ENCODE measurements around the gene RGS3.

Gene RGS3

DNA sequence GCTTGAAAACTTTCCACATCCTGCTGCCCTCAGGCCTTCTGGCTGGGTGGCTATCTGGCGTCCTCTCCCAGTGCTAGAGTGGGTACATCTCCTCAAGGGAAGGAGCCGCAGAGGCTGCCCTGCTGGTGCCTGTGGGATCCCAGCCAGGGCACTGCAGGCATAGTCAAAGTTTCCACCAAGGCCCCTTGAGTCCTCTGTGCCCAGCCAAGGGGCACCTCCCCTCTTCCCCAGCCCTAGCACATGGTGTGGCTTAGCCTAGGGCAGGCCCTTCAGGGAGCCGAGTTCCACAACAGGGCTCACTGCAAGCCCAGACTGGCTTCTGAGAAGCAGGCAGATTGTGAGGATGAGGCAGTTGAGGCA, 103.2 kb downstream of the RGS3 start:
- Histone ChIP-seq H3K27me3 (replicated peaks) (no peaks in the 10 kb centered on the region), H3K27ac (no peak overlapping the region), H3K4me3 (ENCODE audit: low read depth, low read length) (no peak overlapping the region), H3K36me3 (replicated peaks) (no peaks in the 10 kb centered on the region)
- in situ Hi-C loops (cut with HindIII; ENCODE audit: low pct_ligation_motif_present, low sequenced_read_pairs) = no loop called here
- TF ChIP-seq, protein P1, sequence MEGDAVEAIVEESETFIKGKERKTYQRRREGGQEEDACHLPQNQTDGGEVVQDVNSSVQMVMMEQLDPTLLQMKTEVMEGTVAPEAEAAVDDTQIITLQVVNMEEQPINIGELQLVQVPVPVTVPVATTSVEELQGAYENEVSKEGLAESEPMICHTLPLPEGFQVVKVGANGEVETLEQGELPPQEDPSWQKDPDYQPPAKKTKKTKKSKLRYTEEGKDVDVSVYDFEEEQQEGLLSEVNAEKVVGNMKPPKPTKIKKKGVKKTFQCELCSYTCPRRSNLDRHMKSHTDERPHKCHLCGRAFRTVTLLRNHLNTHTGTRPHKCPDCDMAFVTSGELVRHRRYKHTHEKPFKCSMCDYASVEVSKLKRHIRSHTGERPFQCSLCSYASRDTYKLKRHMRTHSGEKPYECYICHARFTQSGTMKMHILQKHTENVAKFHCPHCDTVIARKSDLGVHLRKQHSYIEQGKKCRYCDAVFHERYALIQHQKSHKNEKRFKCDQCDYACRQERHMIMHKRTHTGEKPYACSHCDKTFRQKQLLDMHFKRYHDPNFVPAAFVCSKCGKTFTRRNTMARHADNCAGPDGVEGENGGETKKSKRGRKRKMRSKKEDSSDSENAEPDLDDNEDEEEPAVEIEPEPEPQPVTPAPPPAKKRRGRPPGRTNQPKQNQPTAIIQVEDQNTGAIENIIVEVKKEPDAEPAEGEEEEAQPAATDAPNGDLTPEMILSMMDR (IDR thresholded peaks at IDR 0.05; ENCODE audit: low read depth, low read length, missing control alignments) = no peak
- DNase-seq = no peak

DNA sequence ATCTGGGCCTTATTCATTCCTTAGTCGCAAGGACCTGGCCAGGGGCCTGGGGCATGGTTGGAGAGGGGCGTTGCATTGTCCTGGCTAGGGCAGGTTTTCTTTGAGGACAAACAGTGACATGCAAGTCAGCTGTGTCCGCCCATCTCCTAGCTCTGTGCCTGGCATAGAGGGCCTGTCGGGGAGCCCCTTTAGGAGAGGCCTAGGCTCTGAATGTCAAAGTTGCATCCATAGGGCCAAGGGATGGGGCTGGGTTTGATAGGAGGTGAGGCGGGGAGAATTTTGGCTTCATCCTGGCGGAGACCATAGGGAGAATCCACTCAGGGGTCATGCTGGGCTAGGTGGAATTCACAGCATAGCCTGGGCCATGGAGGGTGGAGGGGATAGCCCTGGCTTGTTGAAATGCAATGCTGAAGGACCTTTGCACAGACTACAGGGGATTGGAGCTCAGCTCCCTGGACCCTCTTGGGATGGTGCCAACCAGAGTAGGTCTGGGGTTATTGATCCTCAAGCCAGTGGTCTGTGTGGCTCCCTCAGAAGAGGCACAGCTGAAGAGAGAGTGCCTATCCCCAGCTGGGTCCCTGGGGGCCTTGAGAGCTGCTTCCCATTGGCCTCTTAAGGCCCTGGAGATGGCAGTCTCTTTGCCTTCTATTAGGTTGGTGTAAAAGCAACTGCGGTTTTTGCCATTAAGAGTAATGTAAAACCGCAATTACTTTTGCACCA, 104.0 kb downstream of the RGS3 start:
- in situ Hi-C loops (cut with HindIII; ENCODE audit: low pct_ligation_motif_present, low sequenced_read_pairs) = no loop called here
- H3K36me3 ChIP-seq (replicated peaks) = no peaks in the 10 kb centered on the region
- H3K27ac ChIP-seq = no peak overlapping the region
- H3K27me3 ChIP-seq (replicated peaks) = no peaks in the 10 kb centered on the region
- TF ChIP-seq, protein P1 (IDR thresholded peaks at IDR 0.05; ENCODE audit: low read depth, low read length, missing control alignments) = no peak
- no peak overlapping the region for H3K4me3 ChIP-seq (ENCODE audit: low read depth, low read length)
- no peak for DNase-seq

GRCh38 chr9:113568081-113568435, 104.5 kb downstream of the RGS3 start:
- TF ChIP-seq, protein P1 (IDR thresholded peaks at IDR 0.05; ENCODE audit: low read depth, low read length, missing control alignments) = no peak

GRCh38 chr9:113568571-113569321, 105.2 kb downstream of the RGS3 start:
- Histone ChIP-seq H3K27me3 (replicated peaks) (no peaks in the 10 kb centered on the region), H3K27ac (no peak overlapping the region), H3K4me3 (ENCODE audit: low read depth, low read length) (no peak overlapping the region), H3K36me3 (replicated peaks) (no peaks in the 10 kb centered on the region)
- in situ Hi-C loops (cut with HindIII; ENCODE audit: low pct_ligation_motif_present, low sequenced_read_pairs) = no loop called here
- TF ChIP-seq, protein P1 (IDR thresholded peaks at IDR 0.05; ENCODE audit: low read depth, low read length, missing control alignments) = no peak
- DNase-seq = no peak

More at GRCh38 chr9:113568081-113568435, 104.5 kb downstream of the RGS3 start:
- in situ Hi-C loops (cut with HindIII; ENCODE audit: low pct_ligation_motif_present, low sequenced_read_pairs) = no loop called here
- Histone ChIP-seq H3K36me3 (replicated peaks) (no peaks in the 10 kb centered on the region), H3K4me3 (ENCODE audit: low read depth, low read length) (no peak overlapping the region), H3K27ac (no peak overlapping the region), H3K27me3 (replicated peaks) (no peaks in the 10 kb centered on the region)
- no peak for DNase-seq

- in situ Hi-C loops (cut with HindIII; ENCODE audit: low pct_ligation_motif_present, low sequenced_read_pairs) = no loop called here
- H3K27ac ChIP-seq = no peak overlapping the region
These were observed 106.0 kb downstream of the RGS3 start for GRCh38 chr9:113569472-113570060.

More at GRCh38 chr9:113569472-113570060, 106.0 kb downstream of the RGS3 start:
- TF ChIP-seq, protein P1 (IDR thresholded peaks at IDR 0.05; ENCODE audit: low read depth, low read length, missing control alignments) = no peak
- H3K27me3 ChIP-seq (replicated peaks) = no peaks in the 10 kb centered on the region
- no peak for DNase-seq
- H3K4me3 ChIP-seq (ENCODE audit: low read depth, low read length) = no peak overlapping the region
- no peaks in the 10 kb centered on the region for H3K36me3 ChIP-seq (replicated peaks)

Data from brain microvascular endothelial cell (primary cell).